Gastroesophageal sphincter (tissue), 4 donors: Measurements from ENCODE around the gene HBQ1. TPM values are rescaled to one million over a fixed set of nuclear protein-coding genes. Genes with fewer than 3 reads are reported as not detected.
A peak's percentile ranks its signal among the peaks of the same experiment; 100 is the strongest.

ENCODE experiments used
- ATAC-seq: fragments of 150-250 bp; one replicate; pipeline ENCODE4 v1.9.1; 2016; ENCODE audit warnings: mild to moderate bottlenecking, moderate library complexity
- H3K27ac ChIP-seq, 4 donors: fragments of 200-600 bp; sonication (generic) in 3 of 4; 1 replicate in 3 of 4; 2 replicates in 1 of 4; pipeline ENCODE4 v1.5.1; 2016 to 2019
- H3K27me3 ChIP-seq: fragments of 200-600 bp; sonication (generic); one replicate; pipeline ENCODE4 v1.5.1; 2019
- H3K36me3 ChIP-seq, 2 donors: fragments of 200-600 bp; sonication (generic); one replicate each; pipeline ENCODE4 v1.5.1; 2019; ENCODE audit warnings: control low read depth in 1 of 2
- H3K4me1 ChIP-seq, 3 donors: fragments of 200-600 bp; sonication (generic); 1 replicate in 2 of 3; 2 replicates in 1 of 3; pipeline ENCODE4 v1.5.1; 2016 to 2019; ENCODE audit warnings: control low read depth in 2 of 3
- H3K4me3 ChIP-seq, 2 donors: fragments of 200-600 bp; sonication (generic); one replicate each; pipeline ENCODE4 v1.5.1; 2019; ENCODE audit warnings: mild to moderate bottlenecking in 1 of 2, moderate library complexity in 1 of 2
- H3K9me3 ChIP-seq, 3 donors: fragments of 200-600 bp; sonication (generic); one replicate each; pipeline ENCODE4 v1.5.1; 2017 to 2019; ENCODE audit warnings: control low read depth in 2 of 3
- CTCF ChIP-seq, 4 experiments: fragments of 200-600 bp in 2 of 4; fragments of 450-650 bp in 2 of 4; sonication (generic) in 1 of 4; IDR thresholded peaks; one replicate each; pipeline ENCODE4 v1.5.1; 2017 to 2019; ENCODE audit warnings: antibody characterized with exemption in 4 of 4, mild to moderate bottlenecking in 2 of 4, moderate library complexity in 2 of 4
- EP300 ChIP-seq: sonication (generic); formaldehyde crosslinking; IDR thresholded peaks from one replicate; pipeline ENCODE4 v1.6.1; 2017; ENCODE audit warnings: antibody characterized with exemption, mild to moderate bottlenecking
- POLR2A ChIP-seq, 2 donors: fragments of 450-650 bp; IDR thresholded peaks; one replicate each; pipeline ENCODE4 v1.6.1; 2017; ENCODE audit warnings: antibody characterized with exemption in 2 of 2, mild to moderate bottlenecking in 2 of 2, moderate library complexity in 1 of 2
- POLR2AphosphoS5 ChIP-seq: sonication (generic); formaldehyde crosslinking; IDR thresholded peaks from one replicate; pipeline ENCODE4 v1.6.1; 2017; ENCODE audit warnings: antibody characterized with exemption
- WGBS, 2 donors: methylation state at CpG; one replicate each; pipeline ENCODE4 v1.1.5; 2018; ENCODE audit warnings: low coverage in 1 of 2; 5-methylcytosine and 5-hydroxymethylcytosine counted together
- total RNA-seq, 4 donors: library from RNA; depleted of rRNA; stranded (reverse); fragments of >200 nt; gene quantifications; one replicate each; pipeline ENCODE4 v1.1.0, GENCODE V29; 2016

The HBQ1 gene
- total RNA-seq, 4 donors from 2014 or later: not detected

GRCh38 chr16:181565-182021, 1.3 kb downstream of the HBQ1 start:
- peak overlapping the region in 1 of 2 donors; percentile 36 for H3K4me3 ChIP-seq
- H3K4me1 ChIP-seq: peaks cover 7 to 27% (median 17%) of the 10 kb centered on the region in 3 donors
- H3K27me3 ChIP-seq: peaks cover 46% of the 10 kb centered on the region
- no peak overlapping the region for H3K27ac ChIP-seq
- TF ChIP-seq POLR2AphosphoS5: no peak
- peak in 3 of 4 experiments; percentile 92 to 98 (median 96) for TF ChIP-seq CTCF (IDR thresholded peaks at IDR 0.05)
- no peaks in the 10 kb centered on the region for H3K36me3 ChIP-seq
- no peak for ATAC-seq
- no CpG with 5 or more reads among the region's 22 CpGs for WGBS, 2 donors
- no peaks in the 10 kb centered on the region for H3K9me3 ChIP-seq

- Histone ChIP-seq H3K9me3 (no peaks in the 10 kb centered on the region), H3K4me3 (no peak overlapping the region), H3K27ac (no peak overlapping the region), H3K4me1 (peaks cover 7 to 20% (median 17%) of the 10 kb centered on the region in 3 donors), H3K36me3 (peaks cover 0 to 10% of the 10 kb centered on the region in 2 donors), H3K27me3 (peaks cover 34% of the 10 kb centered on the region)
- WGBS, 2 donors: 51% methylated on average over 4 of the region's 7 CpGs; no CpG with 5 or more reads in 1 of the 2 donors
- TF ChIP-seq POLR2A (IDR thresholded peaks at IDR 0.05): no peak
- no peak for TF ChIP-seq POLR2AphosphoS5
- TF ChIP-seq CTCF (IDR thresholded peaks at IDR 0.05): no peak
- TF ChIP-seq EP300: no peak
- no peak for ATAC-seq
Measured at GRCh38 chr16:183005-183404, 2.7 kb downstream of the HBQ1 start.

- Histone ChIP-seq H3K27ac (no peak overlapping the region), H3K4me3 (no peak overlapping the region), H3K4me1 (peaks cover 7 to 15% (median 14%) of the 10 kb centered on the region in 3 donors), H3K36me3 (peaks cover 0 to 31% of the 10 kb centered on the region in 2 donors), H3K9me3 (no peaks in the 10 kb centered on the region), H3K27me3 (peaks cover 12% of the 10 kb centered on the region)
- TF ChIP-seq CTCF (IDR thresholded peaks at IDR 0.05) (no peak), POLR2A (IDR thresholded peaks at IDR 0.05) (no peak), EP300 (no peak), POLR2AphosphoS5 (no peak)
- no peak for ATAC-seq
- 60 to 69% methylated on average over 1 to 4 of the region's 13 CpGs for WGBS, 2 donors
Measured at GRCh38 chr16:185213-185612, 5.0 kb downstream of the HBQ1 start.

GRCh38 chr16:185691-186090, 5.4 kb downstream of the HBQ1 start:
- Histone ChIP-seq H3K36me3 (peaks cover 0 to 36% of the 10 kb centered on the region in 2 donors), H3K27ac (no peak overlapping the region), H3K4me1 (peaks cover 6 to 11% (median 9%) of the 10 kb centered on the region in 3 donors), H3K4me3 (no peak overlapping the region), H3K9me3 (no peaks in the 10 kb centered on the region), H3K27me3 (peaks cover 8% of the 10 kb centered on the region)
- no peak for ATAC-seq
- 31 to 58% methylated on average over 2 of the region's 11 CpGs for WGBS, 2 donors
- TF ChIP-seq EP300: no peak
- TF ChIP-seq CTCF (IDR thresholded peaks at IDR 0.05): no peak
- no peak for TF ChIP-seq POLR2AphosphoS5
- no peak for TF ChIP-seq POLR2A (IDR thresholded peaks at IDR 0.05)

- no peak overlapping the region for H3K4me3 ChIP-seq
- 53 to 93% methylated on average over 2 of the region's 8 CpGs for WGBS, 2 donors
- H3K9me3 ChIP-seq: no peaks in the 10 kb centered on the region
- peaks cover 0 to 52% of the 10 kb centered on the region in 2 donors for H3K36me3 ChIP-seq
- no peak for TF ChIP-seq POLR2A (IDR thresholded peaks at IDR 0.05)
- TF ChIP-seq EP300: no peak
- no peak for TF ChIP-seq POLR2AphosphoS5
- no peak for TF ChIP-seq CTCF (IDR thresholded peaks at IDR 0.05)
- H3K4me1 ChIP-seq: no peaks in the 10 kb centered on the region
- ATAC-seq: peak; percentile 22
- H3K27ac ChIP-seq: no peak overlapping the region
- H3K27me3 ChIP-seq: no peaks in the 10 kb centered on the region
Measured at GRCh38 chr16:187330-187729, 7.1 kb downstream of the HBQ1 start.
